NAMALWA (cell line): ENCODE measurements around the gene MACROD2.
"Not testable (repeated sequence)": the region's sequence is repeated elsewhere in the genome, so short reads cannot be mapped to it uniquely, and the experiment has no call there.

ENCODE experiments used
- DNase-seq: peaks from one replicate; pipeline ENCODE4 v3.0.0-alpha.2; 2015; ENCODE audit warnings: low spot score

MACROD2 gene

DNA sequence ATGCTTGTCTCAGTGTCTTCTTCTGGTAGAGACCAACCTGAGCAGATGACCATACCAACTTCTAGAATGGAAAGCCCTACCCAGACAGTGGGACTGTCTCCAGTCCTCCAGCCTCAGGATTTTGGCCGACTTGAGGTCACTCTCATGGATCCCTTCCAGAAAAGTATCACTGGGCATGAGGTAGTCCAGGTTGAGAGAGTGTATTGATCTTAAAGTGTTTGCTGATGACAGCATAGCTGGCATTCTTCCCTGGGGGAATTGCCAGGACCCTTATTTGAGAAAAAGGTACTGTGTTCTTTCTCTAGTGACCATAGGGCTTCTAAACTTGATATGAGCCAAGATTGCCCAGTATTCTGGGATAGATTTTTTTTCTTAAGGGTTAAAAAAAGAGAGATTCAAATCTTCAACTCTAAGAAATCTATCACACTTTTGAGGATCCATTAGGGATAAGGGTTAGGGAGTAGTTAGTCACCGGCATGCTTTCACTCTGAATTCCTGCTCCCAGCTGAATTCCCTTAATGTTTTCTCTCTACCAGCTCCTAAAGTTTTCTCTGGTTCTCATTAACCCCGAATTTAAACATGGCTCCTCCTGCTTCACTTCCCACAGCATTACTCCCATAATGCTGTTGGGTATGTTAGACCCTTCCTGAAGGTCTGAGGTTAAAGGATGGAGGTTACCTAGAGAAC, 415.7 kb downstream of the MACROD2 start:
- no peak for DNase-seq

DNA sequence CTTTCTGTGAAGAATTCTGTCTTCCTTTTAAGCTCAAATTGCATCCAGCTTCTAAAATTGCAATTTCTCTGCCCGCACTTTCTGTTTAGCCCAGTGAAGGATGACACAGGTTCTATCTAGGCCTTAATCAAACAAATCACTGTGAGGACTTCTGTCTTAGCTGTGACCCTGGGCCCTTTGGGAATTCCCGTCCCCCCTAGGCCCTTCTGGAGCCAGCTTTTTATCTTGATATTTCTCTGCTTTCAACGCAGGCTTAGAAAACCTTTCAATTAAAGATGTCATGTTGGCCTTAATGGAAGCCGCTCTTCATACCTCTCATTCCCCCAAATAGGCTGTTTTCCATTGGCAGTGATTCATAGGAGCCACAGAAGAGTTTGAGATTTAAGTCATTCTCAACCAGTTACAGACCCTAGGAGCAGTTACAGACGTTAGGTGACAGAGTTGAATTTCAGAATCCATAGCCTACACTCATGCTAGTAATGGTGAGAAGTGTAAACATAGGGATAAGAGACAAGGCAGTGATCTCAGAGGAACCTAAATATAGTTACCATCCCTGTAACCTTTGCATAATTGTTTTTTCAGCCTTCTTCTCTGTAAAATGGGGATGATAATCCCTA, 416.9 kb downstream of the MACROD2 start:
- DNase-seq = no peak

DNA sequence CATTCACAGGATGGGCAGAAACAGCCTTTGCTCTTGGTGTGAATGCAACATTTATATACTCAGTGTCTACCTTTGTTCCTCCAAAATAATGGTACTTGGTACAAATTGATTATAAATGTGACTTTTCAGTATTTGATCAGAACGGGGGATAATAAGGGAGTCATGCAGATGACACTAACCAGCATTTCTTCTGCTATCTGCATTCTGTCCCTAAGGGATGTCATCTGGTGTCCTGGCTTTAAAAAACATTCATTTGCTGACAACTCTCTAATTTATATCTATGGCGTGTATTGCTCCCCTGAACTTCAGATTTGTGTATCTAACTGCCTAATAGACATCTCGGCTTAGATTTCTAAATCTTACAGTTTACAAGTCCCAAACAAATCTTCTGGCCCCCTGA, 418.5 kb downstream of the MACROD2 start:
- DNase-seq = no peak

DNA sequence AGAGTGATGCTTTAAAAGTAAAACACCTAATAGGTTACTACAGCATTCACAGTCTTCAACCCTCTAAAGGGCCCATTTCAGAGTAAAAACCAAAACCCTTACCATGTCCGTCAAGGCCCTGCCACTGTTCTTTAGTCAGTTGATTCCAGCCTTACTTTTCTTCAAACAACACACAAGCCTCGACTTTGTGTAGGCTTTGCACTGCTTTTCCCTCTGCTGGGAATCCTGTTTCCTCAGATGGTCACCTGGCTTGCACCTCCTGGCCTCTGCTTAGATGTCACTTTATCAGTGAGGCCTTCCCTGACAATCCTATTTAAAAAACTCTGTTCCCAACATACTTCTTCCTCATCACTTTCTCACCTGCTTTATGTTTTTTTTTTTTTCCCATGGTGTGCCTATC, 419.2 kb downstream of the MACROD2 start:
- no peak for DNase-seq

GRCh38 chr20:14415467-14415866, 420.2 kb downstream of the MACROD2 start:
- no peak for DNase-seq

- DNase-seq = no peak
Observed at GRCh38 chr20:14418376-14418775, 423.1 kb downstream of the MACROD2 start.

GRCh38 chr20:14422892-14423291, 427.6 kb downstream of the MACROD2 start:
- DNase-seq = no peak

GRCh38 chr20:14431568-14431967, 436.3 kb downstream of the MACROD2 start:
- no peak for DNase-seq

DNA sequence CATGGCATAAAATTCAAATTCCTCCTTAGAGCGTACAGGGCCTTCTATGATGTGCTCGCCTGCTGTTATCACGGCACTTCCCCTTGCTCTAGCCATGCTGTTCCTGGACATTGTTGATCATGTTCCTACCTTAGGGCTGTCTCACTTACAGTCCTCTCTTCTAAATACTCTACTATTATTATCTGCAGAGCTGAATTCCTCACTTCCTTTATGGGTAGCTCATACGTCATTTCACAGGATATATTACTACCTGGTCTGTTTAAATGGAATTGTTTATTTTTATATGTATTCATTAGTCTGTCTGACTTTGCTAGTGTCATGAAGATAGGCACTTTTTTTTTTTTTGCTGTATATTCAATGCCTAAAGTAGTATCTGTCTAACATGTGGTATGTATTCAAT, 436.8 kb downstream of the MACROD2 start:
- no peak for DNase-seq

GRCh38 chr20:14432597-14432996, 437.3 kb downstream of the MACROD2 start:
- no peak for DNase-seq

- no peak for DNase-seq
Observed at GRCh38 chr20:14434384-14435136, 439.2 kb downstream of the MACROD2 start.

- DNase-seq = no peak
Observed at GRCh38 chr20:14441201-14441600, 445.9 kb downstream of the MACROD2 start.

DNA sequence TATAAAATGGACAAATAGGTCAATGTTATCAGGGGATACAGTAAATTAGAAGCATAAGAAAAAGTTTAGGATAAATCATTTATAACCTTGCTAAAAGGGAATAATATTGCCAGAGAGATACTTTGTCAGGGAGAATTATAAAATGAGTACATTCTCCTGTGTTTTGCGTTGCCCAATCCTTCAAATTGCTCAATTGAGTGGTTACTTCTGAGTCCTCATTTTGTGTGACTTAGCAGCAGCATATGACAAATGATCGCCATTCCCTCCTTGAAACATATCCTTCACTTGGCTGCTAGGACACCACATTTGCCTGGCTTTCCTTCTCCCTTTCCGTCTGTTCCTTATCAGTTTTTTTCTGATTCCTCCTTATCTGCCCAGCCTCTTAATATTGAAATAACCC, 448.8 kb downstream of the MACROD2 start:
- no peak for DNase-seq

DNA sequence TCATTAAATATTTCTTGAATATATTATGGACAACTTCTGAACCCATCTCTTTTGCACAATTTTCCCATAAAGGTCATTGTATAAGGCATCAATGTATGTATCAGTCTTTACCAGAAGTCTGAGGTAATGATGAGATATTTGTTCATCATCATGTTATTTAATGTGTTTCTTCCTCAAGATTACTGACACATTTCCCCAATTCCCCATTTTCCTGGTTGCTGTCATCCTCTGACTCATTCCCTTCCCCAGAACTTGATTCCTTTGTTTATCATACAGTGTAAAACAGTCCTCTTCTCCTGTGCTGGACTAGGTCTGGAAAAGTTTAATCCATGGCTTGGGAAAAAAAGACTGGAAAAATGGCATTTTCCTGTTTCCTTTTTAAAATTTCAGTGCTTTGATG, 450.0 kb downstream of the MACROD2 start:
- DNase-seq = no peak

- DNase-seq = no peak
Observed at GRCh38 chr20:14445902-14446301, 450.6 kb downstream of the MACROD2 start.

- DNase-seq = no peak
Observed at GRCh38 chr20:14446446-14446845, 451.1 kb downstream of the MACROD2 start.

- DNase-seq = no peak
Observed at GRCh38 chr20:14449323-14449722, 454.0 kb downstream of the MACROD2 start.

- no peak for DNase-seq
Observed at GRCh38 chr20:14450256-14450655, 454.9 kb downstream of the MACROD2 start.

- DNase-seq = no peak
Observed at GRCh38 chr20:14451458-14451857, 456.1 kb downstream of the MACROD2 start.

- DNase-seq = no peak
Observed at GRCh38 chr20:14453259-14453658, 457.9 kb downstream of the MACROD2 start.

GRCh38 chr20:14454296-14454695, 459.0 kb downstream of the MACROD2 start:
- DNase-seq = no peak

DNA sequence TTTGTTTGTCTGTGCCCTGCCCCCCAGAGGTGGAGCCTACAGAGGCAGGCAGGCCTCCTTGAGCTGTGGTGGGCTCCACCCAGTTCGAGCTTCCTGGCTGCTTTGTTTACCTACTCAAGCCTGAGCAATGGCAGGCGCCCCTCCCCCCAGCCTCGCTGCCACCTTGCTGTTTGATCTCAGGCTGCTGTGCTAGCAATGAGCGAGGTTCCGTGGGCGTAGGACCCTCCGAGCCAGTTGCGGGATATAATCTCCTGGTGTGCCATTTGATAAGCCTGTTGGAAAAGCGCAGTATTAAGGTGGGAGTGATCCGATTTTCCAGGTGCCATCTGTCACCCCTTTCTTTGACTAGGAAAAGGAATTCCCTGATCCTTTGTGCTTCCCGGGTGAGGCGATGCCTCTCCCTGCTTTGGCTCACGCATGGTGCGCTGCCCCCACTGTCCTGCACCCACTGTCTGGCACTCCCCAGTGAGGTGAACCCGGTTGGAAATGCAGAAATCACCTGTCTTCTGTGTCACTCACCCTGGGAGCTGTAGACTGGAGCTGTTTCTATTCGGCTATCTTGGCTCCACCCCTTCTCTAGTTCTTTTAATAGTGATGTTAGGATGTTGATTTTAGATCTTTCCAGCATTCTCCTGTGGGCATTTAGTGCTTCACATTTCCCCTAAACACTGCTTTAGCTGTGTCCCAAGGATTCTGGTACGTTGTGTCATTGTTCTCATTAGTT, 471.9 kb downstream of the MACROD2 start:
- not testable (repeated sequence) for DNase-seq
